ENCODE results near the gene PLA2G1B.
"Not testable (repeated sequence)": the region's sequence is repeated elsewhere in the genome, so short reads cannot be mapped to it uniquely, and the experiment has no call there.

PLA2G1B gene

DNA sequence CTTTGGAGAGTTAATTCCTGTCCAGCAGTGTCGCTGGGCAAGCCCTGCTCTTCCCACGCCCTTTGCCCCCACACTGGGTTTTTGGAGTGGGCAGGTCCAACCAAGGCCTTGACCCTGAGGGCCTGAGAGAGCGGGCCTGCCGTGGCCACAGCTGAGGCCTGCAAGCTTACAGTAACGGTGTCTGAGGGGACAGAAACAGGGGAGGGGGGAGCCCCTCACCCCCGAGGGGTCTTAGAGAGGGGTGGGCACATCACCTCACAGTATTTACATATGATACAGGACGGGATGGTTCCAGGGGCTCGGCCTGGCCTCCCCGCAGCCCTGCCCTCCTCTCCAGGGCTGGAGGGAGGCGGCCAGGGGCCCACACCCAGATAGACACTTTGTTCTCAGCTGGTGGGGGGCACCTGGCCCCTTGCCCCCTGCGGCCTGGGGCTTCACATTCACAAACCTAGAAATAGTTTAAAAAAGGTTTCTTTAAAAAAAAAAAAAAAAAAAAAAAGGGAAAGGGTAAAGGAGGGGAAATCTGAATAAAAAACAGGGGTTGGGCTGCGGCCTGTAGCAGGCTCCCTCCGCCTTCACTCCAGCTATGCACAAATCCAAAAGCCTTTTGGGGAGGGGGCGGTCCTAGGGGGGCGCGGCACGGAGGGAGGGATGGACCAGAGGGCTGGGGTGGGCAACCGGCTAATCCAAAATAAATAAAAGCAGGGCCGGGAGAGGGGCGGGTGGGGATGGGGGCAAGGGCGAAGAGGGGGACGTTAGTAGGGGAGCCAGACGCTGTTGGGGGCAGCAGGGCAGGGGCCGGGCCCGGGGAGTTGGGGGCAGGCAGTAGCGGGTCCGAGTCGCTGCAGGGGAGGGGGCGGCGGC, 14.8 kb upstream of the PLA2G1B start:
- peaks cover 7% of the 10 kb centered on the region for H3K9me3 ChIP-seq (ENCODE audit: severe bottlenecking)
- peaks cover 46% of the 10 kb centered on the region for H3K36me3 ChIP-seq
- no peak for DNase-seq
- H3K27me3 ChIP-seq (ENCODE audit: insufficient read depth, low read depth, severe bottlenecking): no peaks in the 10 kb centered on the region
- no peak overlapping the region for H3K27ac ChIP-seq
- H3K4me3 ChIP-seq (ENCODE audit: low read depth, low read length): no peak overlapping the region
- TF ChIP-seq, protein P1, sequence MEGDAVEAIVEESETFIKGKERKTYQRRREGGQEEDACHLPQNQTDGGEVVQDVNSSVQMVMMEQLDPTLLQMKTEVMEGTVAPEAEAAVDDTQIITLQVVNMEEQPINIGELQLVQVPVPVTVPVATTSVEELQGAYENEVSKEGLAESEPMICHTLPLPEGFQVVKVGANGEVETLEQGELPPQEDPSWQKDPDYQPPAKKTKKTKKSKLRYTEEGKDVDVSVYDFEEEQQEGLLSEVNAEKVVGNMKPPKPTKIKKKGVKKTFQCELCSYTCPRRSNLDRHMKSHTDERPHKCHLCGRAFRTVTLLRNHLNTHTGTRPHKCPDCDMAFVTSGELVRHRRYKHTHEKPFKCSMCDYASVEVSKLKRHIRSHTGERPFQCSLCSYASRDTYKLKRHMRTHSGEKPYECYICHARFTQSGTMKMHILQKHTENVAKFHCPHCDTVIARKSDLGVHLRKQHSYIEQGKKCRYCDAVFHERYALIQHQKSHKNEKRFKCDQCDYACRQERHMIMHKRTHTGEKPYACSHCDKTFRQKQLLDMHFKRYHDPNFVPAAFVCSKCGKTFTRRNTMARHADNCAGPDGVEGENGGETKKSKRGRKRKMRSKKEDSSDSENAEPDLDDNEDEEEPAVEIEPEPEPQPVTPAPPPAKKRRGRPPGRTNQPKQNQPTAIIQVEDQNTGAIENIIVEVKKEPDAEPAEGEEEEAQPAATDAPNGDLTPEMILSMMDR (IDR thresholded peaks at IDR 0.05; ENCODE audit: low read depth, low read length): no peak

DNA sequence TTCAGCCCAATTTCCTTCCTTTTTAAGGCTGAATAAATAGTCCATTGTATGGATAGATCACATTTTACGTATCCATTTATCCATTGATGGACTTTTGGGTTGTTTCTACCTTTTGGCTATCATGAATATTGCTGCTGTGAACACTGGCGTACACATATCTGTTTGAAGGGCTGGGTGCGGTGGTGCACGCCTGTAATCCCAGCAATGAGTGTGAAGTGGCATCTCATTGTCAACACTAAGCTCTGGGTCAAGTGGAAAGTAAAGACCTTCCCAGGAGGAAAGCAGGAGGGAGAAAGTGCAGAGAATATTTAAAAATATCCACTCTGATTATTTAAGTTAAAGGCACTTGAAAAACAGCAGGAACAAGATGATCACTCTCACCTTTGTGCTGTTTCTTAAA, 11.7 kb upstream of the PLA2G1B start:
- Histone ChIP-seq H3K36me3 (peaks cover 16% of the 10 kb centered on the region), H3K27me3 (ENCODE audit: insufficient read depth, low read depth, severe bottlenecking) (no peaks in the 10 kb centered on the region), H3K27ac (no peak overlapping the region), H3K9me3 (ENCODE audit: severe bottlenecking) (peaks cover 21% of the 10 kb centered on the region), H3K4me3 (ENCODE audit: low read depth, low read length) (no peak overlapping the region)
- TF ChIP-seq, protein P1 (IDR thresholded peaks at IDR 0.05; ENCODE audit: low read depth, low read length): no peak
- DNase-seq: no peak

DNA sequence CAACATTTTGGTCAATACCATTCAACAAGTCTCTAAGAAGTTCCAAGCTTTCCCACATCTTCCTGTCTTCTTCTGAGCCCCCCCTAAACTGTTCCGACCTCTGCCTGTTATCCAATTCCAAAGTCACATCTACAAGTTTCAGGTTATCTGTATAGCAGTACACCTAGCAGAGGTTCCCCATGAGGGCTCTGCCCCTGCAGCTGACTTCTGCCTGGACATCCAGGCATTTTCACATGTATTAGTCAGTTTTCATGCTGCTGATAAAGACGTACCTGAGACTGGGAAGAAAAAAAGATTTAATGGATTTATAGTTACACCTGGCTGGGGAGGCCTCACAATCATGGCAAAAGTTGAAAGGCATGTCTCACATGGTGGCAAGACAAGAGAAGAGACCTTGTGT, 10.2 kb upstream of the PLA2G1B start:
- Histone ChIP-seq H3K27me3 (ENCODE audit: insufficient read depth, low read depth, severe bottlenecking) (no peaks in the 10 kb centered on the region), H3K27ac (no peak overlapping the region), H3K4me3 (ENCODE audit: low read depth, low read length) (no peak overlapping the region), H3K36me3 (peaks cover 3% of the 10 kb centered on the region; the same call in 1 of the 2 replicates), H3K9me3 (ENCODE audit: severe bottlenecking) (peaks cover 21% of the 10 kb centered on the region)
- DNase-seq: no peak
- TF ChIP-seq, protein P1 (IDR thresholded peaks at IDR 0.05; ENCODE audit: low read depth, low read length): no peak

DNA sequence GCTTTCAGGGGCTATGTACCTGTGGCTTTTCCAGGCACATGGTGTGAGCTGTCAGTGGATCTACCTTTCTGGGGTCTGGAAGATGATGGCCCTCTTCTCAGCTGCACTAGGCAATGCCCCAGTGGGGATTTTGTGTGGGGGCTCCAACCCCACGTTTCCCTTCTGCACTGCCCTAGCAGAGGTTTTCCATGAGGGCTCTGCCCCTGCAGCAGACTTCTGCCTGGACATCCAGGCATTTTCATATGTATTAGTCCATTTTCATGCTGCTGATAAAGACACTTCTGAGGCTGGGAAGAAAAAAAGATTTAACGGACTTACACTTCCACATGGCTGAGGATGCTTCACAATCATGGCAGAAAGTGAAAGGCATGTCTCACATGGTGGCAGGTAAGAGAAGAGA, 8.8 kb upstream of the PLA2G1B start:
- not testable (repeated sequence) for H3K27me3 ChIP-seq (ENCODE audit: insufficient read depth, low read depth, severe bottlenecking); H3K36me3 ChIP-seq; H3K27ac ChIP-seq; H3K4me3 ChIP-seq (ENCODE audit: low read depth, low read length); DNase-seq
- peaks cover 21% of the 10 kb centered on the region for H3K9me3 ChIP-seq (ENCODE audit: severe bottlenecking)

DNA sequence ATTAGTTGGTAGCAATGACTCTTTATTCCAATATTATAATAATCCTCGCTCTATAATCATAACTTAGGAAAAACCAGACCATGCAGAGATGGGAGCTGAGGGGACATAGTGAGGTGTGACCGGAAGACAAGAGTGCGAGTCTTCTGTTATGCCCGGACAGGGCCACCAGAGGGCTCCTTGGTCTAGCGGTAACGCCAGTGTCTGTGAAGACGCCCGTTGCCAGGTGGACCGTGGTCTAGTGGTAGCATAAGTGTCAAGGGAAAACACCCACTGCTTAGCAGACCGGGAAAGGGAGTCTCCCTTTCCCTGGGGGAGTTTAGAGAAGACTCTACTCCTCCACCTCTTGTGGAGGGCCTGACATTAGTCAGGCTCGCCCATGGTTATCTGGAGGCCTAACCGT, 7.9 kb upstream of the PLA2G1B start:
- H3K36me3 ChIP-seq; H3K27ac ChIP-seq; H3K4me3 ChIP-seq (ENCODE audit: low read depth, low read length); H3K27me3 ChIP-seq (ENCODE audit: insufficient read depth, low read depth, severe bottlenecking): not testable (repeated sequence)
- peak; percentile 86 for DNase-seq
- TF ChIP-seq, protein P1 (IDR thresholded peaks at IDR 0.05; ENCODE audit: low read depth, low read length): peak; percentile 77
- H3K9me3 ChIP-seq (ENCODE audit: severe bottlenecking): peaks cover 21% of the 10 kb centered on the region

DNA sequence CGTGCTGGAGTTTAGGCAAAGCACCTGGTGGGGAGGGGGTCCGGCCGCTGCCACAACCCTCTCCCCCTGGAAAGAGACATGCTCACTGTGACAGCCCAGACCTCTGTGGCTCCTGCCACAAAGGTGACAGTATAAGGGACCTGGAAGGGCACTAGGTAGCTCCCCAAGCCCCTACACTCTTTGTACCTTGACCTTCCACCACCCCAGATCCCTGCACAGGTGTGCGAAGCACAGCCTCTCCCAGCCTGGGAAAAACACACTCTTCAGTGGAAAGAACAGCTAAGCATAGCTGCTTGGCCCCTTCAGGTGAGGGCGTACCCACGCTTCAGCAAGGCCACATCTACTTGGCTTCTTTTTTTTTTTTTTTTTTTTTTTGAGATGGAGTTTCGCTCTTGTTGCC, 4.9 kb upstream of the PLA2G1B start:
- TF ChIP-seq, protein P1 (IDR thresholded peaks at IDR 0.05; ENCODE audit: low read depth, low read length): no peak
- Histone ChIP-seq H3K27me3 (ENCODE audit: insufficient read depth, low read depth, severe bottlenecking) (no peaks in the 10 kb centered on the region), H3K4me3 (ENCODE audit: low read depth, low read length) (no peak overlapping the region)

More for the DNA sequence above, 4.9 kb upstream of the PLA2G1B start:
- H3K36me3 ChIP-seq: no peaks in the 10 kb centered on the region
- H3K9me3 ChIP-seq (ENCODE audit: severe bottlenecking): peaks cover 16% of the 10 kb centered on the region
- DNase-seq: no peak
- no peak overlapping the region for H3K27ac ChIP-seq

All from WERI-Rb-1 (cell line).